GM06990 (cell line): ENCODE data around the gene DSCAML1.

ENCODE experiments used
- DNase-seq: peaks from one replicate; pipeline ENCODE4 v3.0.0-alpha.2; 2011; ENCODE audit not compliant: insufficient read length; ENCODE audit errors: extremely low read depth
- H3K27me3 ChIP-seq: replicated peaks from 2 replicates; pipeline ENCODE4 v1.6.0; 2011; ENCODE audit warnings: low read length; ENCODE audit not compliant: control insufficient read depth, insufficient read depth
- H3K36me3 ChIP-seq: 2 replicates; pipeline ENCODE4 v1.5.1; 2011; ENCODE audit warnings: low read length; ENCODE audit not compliant: control insufficient read depth, insufficient read depth
- H3K4me3 ChIP-seq: replicated peaks from 2 replicates; pipeline ENCODE4 v1.5.1; 2011; ENCODE audit warnings: low read depth, mild to moderate bottlenecking, control low read depth, low read length
- TF ChIP-seq, protein P1 (sequence below): IDR thresholded peaks from 2 replicates; pipeline ENCODE4 v1.5.1; 2011; ENCODE audit warnings: low read length, control low read depth, mild to moderate bottlenecking, inconsistent platforms; ENCODE audit not compliant: insufficient read depth, poor library complexity, severe bottlenecking

Gene DSCAML1

DNA sequence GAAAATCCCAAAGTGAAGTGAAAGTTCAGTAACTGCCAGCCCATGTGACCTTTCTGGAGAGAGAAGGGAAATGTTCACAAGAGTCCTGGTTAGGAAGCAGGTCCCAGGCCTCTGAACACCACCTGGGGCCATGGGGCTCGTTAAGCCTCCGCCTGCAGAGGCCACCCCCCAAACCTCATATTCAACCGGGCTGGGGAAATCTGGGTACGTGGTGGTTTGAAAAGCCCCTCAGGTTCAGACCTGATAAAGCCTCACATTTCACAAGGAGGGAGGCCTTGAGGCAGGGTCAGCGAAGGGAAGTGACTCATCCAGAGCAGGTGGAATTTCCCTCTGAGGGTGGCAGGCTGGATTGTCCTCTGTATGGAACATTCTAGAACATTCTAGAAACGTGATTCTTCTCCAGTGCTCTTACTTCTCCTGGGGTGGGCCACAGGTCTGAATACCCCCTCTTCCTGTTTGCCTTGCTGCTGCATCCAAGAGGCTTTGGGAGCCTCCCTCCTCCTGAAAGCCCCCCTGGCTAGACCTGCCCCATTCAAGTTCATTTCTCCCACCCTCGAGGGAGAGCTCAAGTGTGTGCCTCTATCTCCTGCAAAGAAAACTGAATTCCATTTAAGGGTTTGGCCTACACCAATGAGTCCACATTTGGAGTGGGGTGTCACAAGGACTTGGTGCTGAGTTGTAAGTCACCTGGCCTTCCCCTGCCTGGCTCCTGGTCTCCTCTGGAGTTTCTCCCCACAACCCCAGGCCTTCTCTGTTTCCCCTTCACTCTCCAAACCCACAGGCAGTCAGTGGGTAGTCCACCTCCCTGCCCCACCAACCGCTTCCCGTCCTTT, 21.2 kb upstream of the DSCAML1 start:
- no peak overlapping the region for H3K4me3 ChIP-seq
- H3K36me3 ChIP-seq: no peaks in the 10 kb centered on the region
- no peaks in the 10 kb centered on the region for H3K27me3 ChIP-seq
- TF ChIP-seq, protein P1, sequence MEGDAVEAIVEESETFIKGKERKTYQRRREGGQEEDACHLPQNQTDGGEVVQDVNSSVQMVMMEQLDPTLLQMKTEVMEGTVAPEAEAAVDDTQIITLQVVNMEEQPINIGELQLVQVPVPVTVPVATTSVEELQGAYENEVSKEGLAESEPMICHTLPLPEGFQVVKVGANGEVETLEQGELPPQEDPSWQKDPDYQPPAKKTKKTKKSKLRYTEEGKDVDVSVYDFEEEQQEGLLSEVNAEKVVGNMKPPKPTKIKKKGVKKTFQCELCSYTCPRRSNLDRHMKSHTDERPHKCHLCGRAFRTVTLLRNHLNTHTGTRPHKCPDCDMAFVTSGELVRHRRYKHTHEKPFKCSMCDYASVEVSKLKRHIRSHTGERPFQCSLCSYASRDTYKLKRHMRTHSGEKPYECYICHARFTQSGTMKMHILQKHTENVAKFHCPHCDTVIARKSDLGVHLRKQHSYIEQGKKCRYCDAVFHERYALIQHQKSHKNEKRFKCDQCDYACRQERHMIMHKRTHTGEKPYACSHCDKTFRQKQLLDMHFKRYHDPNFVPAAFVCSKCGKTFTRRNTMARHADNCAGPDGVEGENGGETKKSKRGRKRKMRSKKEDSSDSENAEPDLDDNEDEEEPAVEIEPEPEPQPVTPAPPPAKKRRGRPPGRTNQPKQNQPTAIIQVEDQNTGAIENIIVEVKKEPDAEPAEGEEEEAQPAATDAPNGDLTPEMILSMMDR: no peak
- DNase-seq: peak; percentile 79

DNA sequence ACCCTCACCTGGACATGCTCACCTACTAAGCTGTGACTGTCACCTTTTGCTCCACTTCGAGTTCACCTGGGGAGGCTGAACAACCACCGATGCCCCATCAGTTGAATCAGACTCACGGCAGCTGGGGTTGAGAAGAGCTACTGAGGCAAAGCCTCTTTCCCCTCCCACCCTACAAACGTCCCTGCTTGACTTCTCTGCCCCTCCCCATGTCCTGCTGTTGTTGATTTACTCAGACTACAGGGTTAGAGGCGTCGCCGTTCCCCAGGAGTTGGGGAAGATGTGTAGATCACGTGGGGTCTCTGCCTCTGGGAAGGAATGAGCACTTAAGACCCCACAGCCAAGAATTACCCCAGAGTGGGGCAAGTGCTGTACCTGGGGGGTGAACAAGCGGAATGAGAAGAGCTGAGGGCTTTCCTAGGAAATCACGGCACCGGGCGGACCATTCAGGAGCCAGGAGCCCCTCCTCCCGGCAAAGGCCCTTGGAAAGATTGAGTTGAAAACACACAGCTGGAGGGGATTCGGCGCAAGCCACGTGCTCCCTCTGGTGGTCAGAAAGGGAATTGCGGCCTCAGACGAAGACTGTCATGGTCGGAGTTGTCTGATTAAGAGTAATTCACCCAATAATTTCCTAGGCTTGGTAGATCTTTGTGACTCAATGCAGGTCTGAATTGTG, 20.5 kb upstream of the DSCAML1 start:
- TF ChIP-seq, protein P1: peak; percentile 98
- H3K27me3 ChIP-seq: no peaks in the 10 kb centered on the region
- peak overlapping the region; percentile 44 for H3K4me3 ChIP-seq
- no peak for DNase-seq
- H3K36me3 ChIP-seq: no peaks in the 10 kb centered on the region

DNA sequence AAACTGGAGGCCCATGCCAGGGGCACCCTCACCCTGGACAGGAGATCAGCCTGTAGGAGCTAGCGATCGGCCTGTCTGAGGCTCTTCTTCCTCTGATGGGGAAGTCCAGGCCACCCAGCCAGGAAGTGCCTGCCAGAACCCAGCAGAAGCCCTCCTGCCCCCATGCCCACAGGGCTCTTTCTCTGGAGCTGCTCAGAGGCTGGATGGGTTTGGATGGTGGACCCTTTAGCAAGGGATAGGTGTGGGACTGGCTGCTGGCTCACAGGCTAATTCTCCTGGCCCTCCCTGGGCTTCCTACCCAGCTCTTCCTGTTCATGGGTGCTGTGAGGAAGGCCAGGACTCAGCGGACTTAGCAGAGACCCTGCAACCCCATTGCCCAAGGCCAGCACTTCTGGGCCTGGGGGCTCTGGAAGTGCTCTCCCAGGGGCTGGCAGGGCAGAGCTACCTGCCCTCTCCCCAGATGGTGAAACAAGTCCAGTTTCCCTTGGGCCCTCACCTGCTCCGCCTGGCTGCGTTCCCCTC, 19.9 kb upstream of the DSCAML1 start:
- peak; percentile 66 for DNase-seq
- peak overlapping the region; percentile 44 for H3K4me3 ChIP-seq
- TF ChIP-seq, protein P1: no peak

DNA sequence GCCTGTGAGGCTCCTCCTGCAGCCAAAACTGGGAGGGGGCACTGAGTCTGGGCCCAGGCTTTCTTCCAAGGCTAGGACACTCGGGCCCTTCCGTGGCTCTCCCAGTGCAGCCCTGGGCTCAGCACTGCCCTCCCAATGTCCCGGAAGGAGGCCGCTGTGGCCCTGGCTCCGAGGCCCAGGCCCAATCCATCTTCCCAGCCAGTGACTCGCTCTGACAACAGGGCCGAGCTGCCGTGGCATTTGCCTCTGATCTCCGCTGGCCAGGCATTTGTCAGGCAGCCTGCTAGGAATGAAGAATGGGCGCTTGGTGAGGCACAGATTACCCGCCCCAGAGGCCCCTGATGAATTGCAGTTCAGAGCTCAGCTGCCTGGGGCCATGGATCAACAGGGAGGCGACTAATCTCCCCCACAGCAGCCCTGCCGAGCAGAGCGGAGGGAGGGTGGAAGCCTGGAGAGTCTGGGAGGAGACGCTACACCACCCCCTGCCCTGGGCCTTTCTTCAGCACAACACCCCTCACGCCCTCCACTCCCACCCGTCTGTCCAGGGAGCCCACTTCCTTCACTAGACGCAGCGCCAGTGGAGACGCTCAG, 19.2 kb upstream of the DSCAML1 start:
- Histone ChIP-seq H3K4me3 (peak overlapping the region; percentile 26), H3K27me3 (no peaks in the 10 kb centered on the region), H3K36me3 (no peaks in the 10 kb centered on the region)
- DNase-seq: peak; percentile 55
- TF ChIP-seq, protein P1: no peak

More for the DNA sequence above, 19.9 kb upstream of the DSCAML1 start:
- Histone ChIP-seq H3K27me3 (no peaks in the 10 kb centered on the region), H3K36me3 (no peaks in the 10 kb centered on the region)

DNA sequence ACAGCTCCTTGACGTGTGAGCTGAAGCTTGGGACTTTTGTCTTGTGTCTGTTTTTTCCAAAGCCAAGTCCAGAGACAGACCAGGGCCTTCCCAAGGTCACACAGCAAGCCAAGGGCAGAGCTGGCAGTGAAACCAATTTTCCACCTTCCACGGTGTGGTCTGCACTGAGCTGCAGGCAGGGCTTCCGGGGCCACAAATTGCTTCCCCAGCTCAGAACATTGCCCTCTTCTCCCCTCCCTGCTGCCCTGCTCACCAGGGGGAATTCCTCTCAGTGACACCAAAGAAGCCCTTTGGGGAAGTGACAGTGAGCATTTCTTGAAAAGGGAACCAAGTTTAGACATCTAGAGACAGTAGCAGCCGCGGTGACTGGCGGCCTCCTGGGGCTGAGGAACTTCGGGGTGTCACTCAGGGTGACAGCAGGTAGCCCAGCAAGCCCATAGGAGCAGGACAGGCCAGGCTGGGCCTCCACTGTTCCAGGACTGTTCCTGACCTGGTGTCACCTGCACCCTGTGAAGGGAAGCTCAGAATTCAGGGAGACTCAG, 18.3 kb upstream of the DSCAML1 start:
- H3K4me3 ChIP-seq: peak overlapping the region; percentile 47
- TF ChIP-seq, protein P1: no peak
- H3K27me3 ChIP-seq: no peaks in the 10 kb centered on the region
- DNase-seq: peak; percentile 84
- H3K36me3 ChIP-seq: no peaks in the 10 kb centered on the region
